AG04450 (cell line): ENCODE results near the gene FILIP1. TPM values are rescaled to one million over a fixed set of nuclear protein-coding genes. Genes with fewer than 3 reads are reported as not detected.

ENCODE experiments used
- CTCF ChIA-PET: fragments of 300-600, 350-600 bp; formaldehyde crosslinking; extraction: SDS; loops from one replicate; lab custom pipeline; 2022; ENCODE audit warnings: antibody characterized with exemption, inconsistent platforms; lab: Charles Lee
- POLR2A ChIA-PET: fragments of 350-600 bp; formaldehyde crosslinking; extraction: SDS; loops from one replicate; lab custom pipeline; 2021; ENCODE audit warnings: antibody characterized with exemption, inconsistent platforms; lab: Yijun Ruan, JAX
- DNase-seq: peaks from one replicate; pipeline ENCODE4 v3.0.0-alpha.2; 2011; ENCODE audit warnings: low read depth, low spot score
- H3K27ac ChIP-seq: one replicate; pipeline ENCODE4 v1.5.1; 2012; ENCODE audit warnings: low read depth, low read length, control low read depth
- H3K27me3 ChIP-seq: one replicate; pipeline ENCODE4 v1.6.0; 2012; ENCODE audit warnings: low read length; ENCODE audit not compliant: control insufficient read depth, insufficient read depth
- H3K4me3 ChIP-seq: 2 replicates; pipeline ENCODE4 v1.5.1; 2011; ENCODE audit warnings: mild to moderate bottlenecking, low read depth, low read length, control low read depth
- H3K9me3 ChIP-seq: 2 replicates; pipeline ENCODE4 v1.5.1; 2012; ENCODE audit warnings: low read length; ENCODE audit not compliant: control insufficient read depth, insufficient read depth
- CTCF ChIP-seq: IDR thresholded peaks from 2 replicates; pipeline ENCODE4 v1.5.1; 2011; ENCODE audit warnings: low read depth, low read length, control low read depth, inconsistent platforms
- polyA plus RNA-seq: library from polyadenylated mRNA; depleted of rRNA; stranded (reverse); fragments of >200 nt; gene quantifications from 2 replicates; pipeline ENCODE4 v1.2.3, GENCODE V29; 2011

FILIP1 gene
- polyA plus RNA-seq, 1 experiment = 0.12 TPM

- no peak for DNase-seq
- ChIA-PET CTCF (interaction anchor here (0.8 kb wide), 1 partner anchor 9 kb away, joined by 3 read pairs; no protein-coding TSS in a partner anchor), POLR2A (interaction anchor here (1.2 kb wide), 1 partner anchor 208 kb away, joined by 3 read pairs; no protein-coding TSS in a partner anchor)
- H3K27ac ChIP-seq = no peak overlapping the region
- TF ChIP-seq CTCF = no peak
- H3K4me3 ChIP-seq = no peak overlapping the region
- no peaks in the 10 kb centered on the region for H3K9me3 ChIP-seq
- H3K27me3 ChIP-seq = no peaks in the 10 kb centered on the region
These were observed 1.0 kb downstream of the FILIP1 start for GRCh38 chr6:75492386-75493153.

DNA sequence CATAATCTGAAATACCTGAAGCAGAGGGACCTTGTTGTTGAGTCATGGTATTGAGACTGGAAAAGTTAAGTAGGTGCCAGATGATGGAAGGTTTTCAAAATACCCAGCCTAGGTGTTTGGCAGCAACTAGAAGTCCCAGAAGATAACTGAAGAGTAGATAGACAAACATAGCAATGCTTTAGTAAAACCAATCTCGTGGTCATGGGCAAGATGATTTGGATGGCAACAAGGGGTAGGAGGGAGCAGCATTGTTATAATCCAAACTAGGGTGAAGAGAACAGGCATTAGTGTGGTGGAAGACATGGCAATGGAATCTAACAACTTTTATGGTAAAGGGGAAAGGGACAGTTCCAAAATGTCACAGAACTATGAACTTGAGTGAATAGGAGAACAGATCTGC is 2.3 kb downstream of the FILIP1 start:
- no peaks in the 10 kb centered on the region for H3K27me3 ChIP-seq
- no peak for DNase-seq
- no peaks in the 10 kb centered on the region for H3K9me3 ChIP-seq
- ChIA-PET POLR2A (no interaction called here), CTCF (no interaction called here)
- TF ChIP-seq CTCF = no peak
- no peak overlapping the region for H3K4me3 ChIP-seq
- no peak overlapping the region for H3K27ac ChIP-seq

DNA sequence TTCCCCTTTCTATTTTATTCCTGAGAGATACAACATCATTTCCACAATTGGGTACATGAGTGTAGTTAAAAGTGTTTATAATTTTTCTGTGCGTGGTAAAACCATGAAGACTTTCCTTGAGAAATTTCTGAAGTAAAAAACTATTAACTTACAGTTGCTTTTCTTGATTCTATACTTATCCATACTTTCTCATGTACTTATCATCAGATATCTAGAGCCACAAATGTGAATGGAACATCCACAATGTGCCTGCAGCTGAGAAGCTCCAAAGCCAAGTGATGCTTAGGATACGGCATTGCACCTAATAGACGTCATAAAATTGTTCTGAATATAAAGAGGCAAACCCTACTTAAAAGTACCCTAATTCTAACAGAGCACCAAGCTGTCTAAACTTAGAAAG is 2.9 kb downstream of the FILIP1 start:
- no peaks in the 10 kb centered on the region for H3K9me3 ChIP-seq
- no peak overlapping the region for H3K4me3 ChIP-seq
- ChIA-PET POLR2A (no interaction called here), CTCF (no interaction called here)
- TF ChIP-seq CTCF = no peak
- no peaks in the 10 kb centered on the region for H3K27me3 ChIP-seq
- DNase-seq = no peak
- H3K27ac ChIP-seq = no peak overlapping the region

DNA sequence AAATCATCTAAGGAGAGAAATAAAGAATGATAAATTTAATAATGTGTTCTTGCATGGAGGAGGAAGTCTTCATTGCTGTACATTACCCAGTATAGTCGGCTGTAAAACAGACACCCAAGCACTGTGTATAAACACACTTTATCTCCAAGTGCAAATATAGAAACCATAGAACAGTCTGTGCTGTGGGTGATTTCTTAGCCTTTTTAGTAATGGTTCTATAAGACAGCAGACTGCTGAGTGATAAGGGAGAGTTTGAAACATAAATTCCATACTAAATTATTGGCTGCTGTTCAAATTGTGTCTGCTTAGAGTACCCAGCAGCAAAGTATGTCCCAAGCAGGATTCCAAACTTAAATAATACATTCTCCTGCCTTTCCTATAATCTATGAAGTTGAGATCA is 4.6 kb downstream of the FILIP1 start:
- no peak for DNase-seq
- no peak for TF ChIP-seq CTCF
- H3K27me3 ChIP-seq = no peaks in the 10 kb centered on the region
- POLR2A ChIA-PET = no interaction called here
- H3K9me3 ChIP-seq = no peaks in the 10 kb centered on the region
- CTCF ChIA-PET = interaction anchor here (1.2 kb wide), 2 partner anchors 11 to 15 kb away, joined by 3 read pairs; no protein-coding TSS in a partner anchor
- no peak overlapping the region for H3K4me3 ChIP-seq
- no peak overlapping the region for H3K27ac ChIP-seq

- ChIA-PET POLR2A (no interaction called here), CTCF (interaction anchor here (1.2 kb wide), 3 partner anchors 10 to 191 kb away, joined by 3 to 5 read pairs (median 3); no protein-coding TSS in a partner anchor)
- no peak overlapping the region for H3K27ac ChIP-seq
- no peaks in the 10 kb centered on the region for H3K9me3 ChIP-seq
- no peak overlapping the region for H3K4me3 ChIP-seq
- no peaks in the 10 kb centered on the region for H3K27me3 ChIP-seq
- DNase-seq = peak; percentile 36
- TF ChIP-seq CTCF = no peak
These were observed 5.6 kb downstream of the FILIP1 start for GRCh38 chr6:75488033-75488432.
